Fibroblast of pulmonary artery (primary cell): ENCODE data around the gene PDXP.
"Not testable (repeated sequence)": the region's sequence is repeated elsewhere in the genome, so short reads cannot be mapped to it uniquely, and the experiment has no call there.

Experiments
- DNase-seq: peaks from one replicate; pipeline ENCODE4 v3.0.0-alpha.2; 2010; ENCODE audit warnings: low read depth
- H3K4me3 ChIP-seq: replicated peaks from 2 replicates; pipeline ENCODE4 v1.5.1; 2011; ENCODE audit warnings: low read depth, mild to moderate bottlenecking, control low read depth, low read length, moderate library complexity
- CTCF ChIP-seq: IDR thresholded peaks from 2 replicates; pipeline ENCODE4 v1.5.1; 2011; ENCODE audit warnings: mild to moderate bottlenecking, control low read depth, low read length, inconsistent platforms; ENCODE audit errors: missing control alignments

Gene PDXP

DNA sequence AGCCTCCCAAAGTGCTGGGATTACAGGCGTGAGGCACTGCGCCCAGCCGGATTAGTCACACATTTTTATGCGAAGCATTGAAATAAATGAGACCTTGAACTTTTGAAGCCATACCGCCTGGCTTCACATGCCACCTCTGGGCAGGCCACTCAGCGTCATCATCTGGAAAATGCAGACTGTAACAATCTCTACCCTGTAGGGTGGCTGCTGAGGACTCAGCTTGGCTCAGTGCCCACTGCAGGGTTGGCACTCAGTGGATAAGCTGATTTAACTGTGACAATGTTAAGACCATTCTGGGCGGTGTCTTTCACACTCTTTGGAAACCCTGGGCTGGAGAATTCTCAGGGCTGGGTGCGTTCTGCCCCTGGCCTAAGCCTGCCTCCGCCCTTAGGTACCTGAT, 10.6 kb upstream of the PDXP start:
- no peak for TF ChIP-seq CTCF
- no peak overlapping the region for H3K4me3 ChIP-seq

DNA sequence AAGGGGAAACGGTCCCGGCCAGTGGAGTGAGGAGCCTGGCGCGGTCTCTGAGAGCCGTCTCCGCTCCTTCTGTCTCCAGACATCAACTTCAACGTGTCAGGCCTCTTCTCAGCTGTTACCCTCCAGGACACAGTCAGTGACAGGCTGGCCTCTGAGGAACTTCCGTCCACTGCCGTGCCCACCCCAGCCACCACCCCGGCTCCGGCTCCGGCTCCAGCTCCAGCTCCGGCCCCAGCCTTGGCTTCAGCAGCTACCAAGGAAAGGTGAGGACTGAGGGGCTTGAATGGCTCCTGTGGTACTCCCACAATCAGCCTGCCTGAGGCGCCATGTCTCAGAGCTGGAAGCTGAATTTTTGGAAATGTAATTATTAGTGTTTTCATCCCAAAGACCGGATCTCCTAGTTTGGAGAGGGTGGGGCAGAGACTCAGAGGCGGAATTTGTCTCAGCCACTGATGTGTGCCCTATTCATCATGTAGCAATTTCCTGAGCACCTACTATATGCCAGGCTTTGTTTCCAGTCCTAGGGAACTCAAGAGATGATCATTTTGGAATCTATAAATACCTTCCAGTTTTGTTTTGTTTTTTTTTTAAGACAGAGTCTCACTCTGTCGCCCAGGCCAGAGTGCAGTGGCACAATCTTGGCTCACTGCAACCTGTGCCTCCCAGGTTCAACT, 7.9 kb upstream of the PDXP start:
- no peak for TF ChIP-seq CTCF
- DNase-seq, result no peak
- no peak overlapping the region for H3K4me3 ChIP-seq

More for the DNA sequence above, 10.6 kb upstream of the PDXP start:
- DNase-seq, result no peak

DNA sequence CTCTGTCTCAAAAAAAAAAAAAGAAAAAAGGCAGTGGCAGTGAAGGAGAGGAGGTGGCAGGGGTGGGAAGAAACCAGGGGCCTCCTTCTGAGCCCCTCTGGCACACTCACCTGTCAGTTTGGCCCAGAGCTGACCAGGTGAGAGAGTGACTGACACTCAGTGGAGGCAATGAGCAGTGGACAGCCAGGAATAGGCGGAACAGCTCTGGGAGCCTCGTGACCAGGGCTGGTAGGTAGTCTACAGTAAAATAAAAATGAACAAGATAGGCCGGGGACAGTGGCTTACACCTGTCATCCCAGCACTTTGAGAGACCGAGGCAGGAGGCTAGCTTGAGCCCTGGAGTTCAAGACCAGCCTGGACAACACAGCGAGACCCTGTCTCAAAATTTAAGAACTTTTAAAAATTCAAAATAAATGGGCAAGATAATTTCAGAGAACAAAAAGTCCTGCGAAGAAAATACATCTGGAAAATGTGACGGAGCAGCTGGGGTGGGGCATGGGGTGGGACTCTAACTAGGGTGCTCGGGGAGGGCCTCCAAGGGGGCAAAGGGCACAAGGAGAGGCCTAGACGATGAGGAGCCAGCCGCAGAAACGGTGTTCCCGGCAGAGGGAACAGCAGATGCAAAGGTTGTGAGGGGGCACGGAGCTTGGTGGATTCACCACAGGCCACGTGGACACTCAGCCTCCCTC, 3.8 kb upstream of the PDXP start:
- no peak for DNase-seq
- H3K4me3 ChIP-seq, result no peak overlapping the region
- TF ChIP-seq CTCF, result no peak

GRCh38 chr22:37655252-37655563, 3.3 kb upstream of the PDXP start:
- TF ChIP-seq CTCF, result no peak
- no peak overlapping the region for H3K4me3 ChIP-seq
- no peak for DNase-seq

DNA sequence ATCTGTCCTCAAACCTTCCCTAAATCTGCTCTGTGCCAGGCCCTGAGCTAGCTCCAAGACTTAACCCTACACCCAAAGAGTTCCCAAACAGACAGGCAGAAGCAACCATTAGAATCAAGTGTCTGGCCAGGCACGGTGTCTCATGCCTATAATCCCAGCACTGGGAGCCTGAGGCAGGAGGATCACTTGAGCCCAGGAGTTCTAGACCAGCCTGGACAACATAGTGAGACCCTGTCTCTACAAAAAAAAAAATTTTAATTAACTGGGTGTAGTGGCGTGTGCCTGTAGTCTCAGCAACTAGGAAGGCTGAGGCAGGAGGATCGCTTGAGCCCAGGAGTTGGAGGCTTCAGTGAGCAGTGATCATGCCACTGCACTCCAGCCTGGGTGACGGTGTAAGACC, 1.9 kb upstream of the PDXP start:
- DNase-seq, H3K4me3 ChIP-seq: not testable (repeated sequence)

DNA sequence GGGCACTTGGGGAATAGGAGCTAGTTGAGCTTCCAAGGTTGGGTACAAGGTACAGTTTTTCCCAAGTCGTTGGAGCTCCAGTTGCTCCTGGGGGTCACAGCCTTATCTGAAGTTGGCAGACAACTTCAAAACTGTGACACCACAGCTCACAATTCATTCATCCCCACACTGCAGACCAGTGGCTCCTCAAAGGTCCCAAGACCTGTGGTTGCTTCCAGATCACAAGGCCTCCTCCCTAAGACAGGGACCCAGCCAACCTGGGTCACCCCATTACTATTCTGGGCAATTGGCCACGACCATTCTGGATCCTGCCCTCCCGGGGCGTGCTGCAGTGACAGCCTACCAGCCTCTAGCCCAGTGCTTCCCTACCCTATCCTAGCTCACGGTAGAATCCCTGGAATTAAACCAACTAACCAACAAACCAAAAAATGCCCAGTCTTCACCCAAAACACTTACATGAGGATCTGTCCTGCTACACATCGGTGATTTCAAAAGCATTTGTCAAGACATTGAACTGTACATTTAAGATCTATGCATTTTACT, 862 bp upstream of the PDXP start:
- H3K4me3 ChIP-seq, result peak overlapping the region; percentile 60
- TF ChIP-seq CTCF, result no peak
- DNase-seq, result no peak

DNA sequence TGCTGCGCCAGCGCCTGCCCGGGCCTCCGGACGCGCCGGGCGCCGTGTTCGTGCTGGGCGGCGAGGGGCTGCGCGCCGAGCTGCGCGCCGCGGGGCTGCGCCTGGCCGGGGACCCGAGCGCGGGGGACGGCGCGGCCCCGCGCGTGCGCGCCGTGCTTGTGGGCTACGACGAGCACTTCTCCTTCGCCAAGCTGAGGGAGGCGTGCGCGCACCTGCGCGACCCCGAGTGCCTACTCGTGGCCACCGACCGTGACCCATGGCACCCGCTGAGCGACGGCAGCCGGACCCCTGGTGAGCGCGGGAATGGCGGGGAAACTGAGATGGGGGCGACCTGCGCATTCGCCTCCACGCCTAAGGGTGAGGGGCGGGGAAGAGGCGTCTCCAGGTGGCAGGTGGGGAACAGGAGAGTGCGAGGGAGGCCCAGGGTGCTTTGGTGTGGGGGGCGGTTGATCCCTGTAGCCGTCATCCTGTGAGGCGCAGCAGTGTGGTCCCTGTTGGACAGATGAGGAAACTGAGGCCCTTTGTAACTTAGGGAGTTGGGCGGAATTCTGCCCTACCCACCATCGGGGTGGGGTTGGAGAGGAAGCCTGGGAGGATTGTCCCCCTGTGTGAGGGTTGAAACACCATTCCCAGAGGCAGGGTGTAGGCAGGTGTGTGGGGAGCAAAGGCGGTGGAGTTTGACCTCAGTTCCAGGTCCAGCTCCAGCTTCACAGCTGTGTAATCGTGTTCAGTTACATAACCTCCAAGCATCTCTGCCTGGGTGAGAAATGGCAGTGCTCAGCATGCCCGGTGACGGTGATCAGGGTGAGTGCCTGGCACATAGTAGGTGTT, 758 bp downstream of the PDXP start:
- DNase-seq, result no peak
- H3K4me3 ChIP-seq, result peak overlapping the region; percentile 64
- TF ChIP-seq CTCF, result no peak
